ENCODE data around the gene THTPA. TPM values are rescaled to one million over a fixed set of nuclear protein-coding genes. Genes with fewer than 3 reads are reported as not detected.

THTPA gene
- total RNA-seq, 1 experiment from 2014 or later, result 16.8 TPM

- CTCF ChIA-PET, result interaction anchor here (0.6 to 10.7 kb wide), 21 partner anchors 7 to 725 kb away, joined by 3 to 247 read pairs (median 4); partner anchors contain the start of genes ACIN1, AP1G2, DCAF11 and NRL
- Mint-ChIP-seq H3K36me3 (ENCODE audit: insufficient read depth, unreplicated experiment) (peaks cover 69% of the 10 kb centered on the region), H3K27me3 (ENCODE audit: insufficient read depth, unreplicated experiment) (no peaks in the 10 kb centered on the region), H3K9me3 (ENCODE audit: unreplicated experiment) (no peaks in the 10 kb centered on the region), H3K4me3 (ENCODE audit: unreplicated experiment) (no peak overlapping the region), H3K4me1 (ENCODE audit: insufficient read depth, unreplicated experiment) (peaks cover 11% of the 10 kb centered on the region), H3K27ac (ENCODE audit: low read depth, unreplicated experiment) (no peak overlapping the region)
- BruUV-seq (replicated peaks), result no TSS peak
- TF ChIP-seq CTCF (IDR thresholded peaks at IDR 0.05; ENCODE audit: unreplicated experiment), result no peak
- intact Hi-C loops (cut with micrococcal nuclease), result loop anchor here (1.0 kb wide), 2 partner anchors 30 to 297 kb away; no protein-coding TSS in a partner anchor
- POLR2A ChIA-PET, result interaction anchor here (0.6 kb wide), 1 partner anchor 388 kb away, joined by 3 read pairs; no protein-coding TSS in a partner anchor
- DNase-seq (ENCODE audit: unreplicated experiment), result no peak
Observed at GRCh38 chr14:23561873-23562821, 6.1 kb downstream of the THTPA start.

GRCh38 chr14:23562822-23563472, 6.9 kb downstream of the THTPA start:
- H3K4me3 Mint-ChIP-seq (ENCODE audit: unreplicated experiment), result no peak overlapping the region
- no peak overlapping the region for H3K27ac Mint-ChIP-seq (ENCODE audit: low read depth, unreplicated experiment)
- H3K9me3 Mint-ChIP-seq (ENCODE audit: unreplicated experiment), result no peaks in the 10 kb centered on the region
- peaks cover 69% of the 10 kb centered on the region for H3K36me3 Mint-ChIP-seq (ENCODE audit: insufficient read depth, unreplicated experiment)
- intact Hi-C loops (cut with micrococcal nuclease), result loop anchor here (1.0 kb wide), 3 partner anchors 31 to 298 kb away; no protein-coding TSS in a partner anchor
- peak; percentile 44 for DNase-seq (ENCODE audit: unreplicated experiment)
- no TSS peak for BruUV-seq (replicated peaks)
- ChIA-PET POLR2A (interaction anchor here (0.6 to 1.1 kb wide), 3 partner anchors 50 to 387 kb away, joined by 3 to 4 read pairs (median 3); no protein-coding TSS in a partner anchor), CTCF (interaction anchor here (0.5 to 10.7 kb wide), 23 partner anchors 9 to 721 kb away, joined by 3 to 247 read pairs (median 4); partner anchors contain the start of genes ACIN1, NGDN and PPP1R3E)
- peak; percentile 91 for TF ChIP-seq CTCF (IDR thresholded peaks at IDR 0.05; ENCODE audit: unreplicated experiment)
- H3K27me3 Mint-ChIP-seq (ENCODE audit: insufficient read depth, unreplicated experiment), result no peaks in the 10 kb centered on the region
- H3K4me1 Mint-ChIP-seq (ENCODE audit: insufficient read depth, unreplicated experiment), result peaks cover 7% of the 10 kb centered on the region

- intact Hi-C loops (cut with micrococcal nuclease), result loop anchor here (1.0 kb wide), 1 partner anchor 235 kb away; no protein-coding TSS in a partner anchor
- H3K4me3 Mint-ChIP-seq (ENCODE audit: unreplicated experiment), result no peak overlapping the region
- BruUV-seq (replicated peaks), result no TSS peak
- H3K4me1 Mint-ChIP-seq (ENCODE audit: insufficient read depth, unreplicated experiment), result peaks cover 13% of the 10 kb centered on the region
- CTCF ChIA-PET, result interaction anchor here (0.5 to 10.7 kb wide), 25 partner anchors 9 to 721 kb away, joined by 3 to 247 read pairs (median 4); partner anchors contain the start of genes ACIN1, NGDN and PPP1R3E
- peaks cover 64% of the 10 kb centered on the region for H3K36me3 Mint-ChIP-seq (ENCODE audit: insufficient read depth, unreplicated experiment)
- no peaks in the 10 kb centered on the region for H3K27me3 Mint-ChIP-seq (ENCODE audit: insufficient read depth, unreplicated experiment)
- no peaks in the 10 kb centered on the region for H3K9me3 Mint-ChIP-seq (ENCODE audit: unreplicated experiment)
- no peak for DNase-seq (ENCODE audit: unreplicated experiment)
- H3K27ac Mint-ChIP-seq (ENCODE audit: low read depth, unreplicated experiment), result no peak overlapping the region
- POLR2A ChIA-PET, result interaction anchor here (0.8 to 1.1 kb wide), 2 partner anchors 49 to 299 kb away, joined by 3 to 4 read pairs; no protein-coding TSS in a partner anchor
- TF ChIP-seq CTCF (IDR thresholded peaks at IDR 0.05; ENCODE audit: unreplicated experiment), result no peak
Observed at GRCh38 chr14:23563473-23564180, 7.6 kb downstream of the THTPA start.

Data from MCF 10A (cell line).